ENCODE results near the gene ARHGAP10. TPM values are rescaled to one million over a fixed set of nuclear protein-coding genes. Genes with fewer than 3 reads are reported as not detected.
A peak's percentile ranks its signal among the peaks of the same experiment; 100 is the strongest.

ARHGAP10 gene
- total RNA-seq, 4 donors from 2014 or later, result 153 to 404 (median 215) TPM

- Histone ChIP-seq H3K9me3 (no peaks in the 10 kb centered on the region), H3K4me3 (no peak overlapping the region), H3K36me3 (peaks cover 0 to 10% of the 10 kb centered on the region in 2 donors), H3K4me1 (peaks cover 0 to 12% (median 0%) of the 10 kb centered on the region in 3 donors), H3K27me3 (no peaks in the 10 kb centered on the region), H3K27ac (no peak overlapping the region)
- ATAC-seq, result no peak
- TF ChIP-seq POLR2A (IDR thresholded peaks at IDR 0.05) (no peak), EP300 (IDR thresholded peaks at IDR 0.05) (no peak), POLR2AphosphoS5 (IDR thresholded peaks at IDR 0.05) (no peak), CTCF (IDR thresholded peaks at IDR 0.05) (no peak)
- 78 to 92% methylated on average over 2 of the region's 6 CpGs for WGBS, 2 donors (ENCODE audit: low coverage in 1 of 2)
Observed at GRCh38 chr4:148090029-148090428, 358.1 kb downstream of the ARHGAP10 start.

DNA sequence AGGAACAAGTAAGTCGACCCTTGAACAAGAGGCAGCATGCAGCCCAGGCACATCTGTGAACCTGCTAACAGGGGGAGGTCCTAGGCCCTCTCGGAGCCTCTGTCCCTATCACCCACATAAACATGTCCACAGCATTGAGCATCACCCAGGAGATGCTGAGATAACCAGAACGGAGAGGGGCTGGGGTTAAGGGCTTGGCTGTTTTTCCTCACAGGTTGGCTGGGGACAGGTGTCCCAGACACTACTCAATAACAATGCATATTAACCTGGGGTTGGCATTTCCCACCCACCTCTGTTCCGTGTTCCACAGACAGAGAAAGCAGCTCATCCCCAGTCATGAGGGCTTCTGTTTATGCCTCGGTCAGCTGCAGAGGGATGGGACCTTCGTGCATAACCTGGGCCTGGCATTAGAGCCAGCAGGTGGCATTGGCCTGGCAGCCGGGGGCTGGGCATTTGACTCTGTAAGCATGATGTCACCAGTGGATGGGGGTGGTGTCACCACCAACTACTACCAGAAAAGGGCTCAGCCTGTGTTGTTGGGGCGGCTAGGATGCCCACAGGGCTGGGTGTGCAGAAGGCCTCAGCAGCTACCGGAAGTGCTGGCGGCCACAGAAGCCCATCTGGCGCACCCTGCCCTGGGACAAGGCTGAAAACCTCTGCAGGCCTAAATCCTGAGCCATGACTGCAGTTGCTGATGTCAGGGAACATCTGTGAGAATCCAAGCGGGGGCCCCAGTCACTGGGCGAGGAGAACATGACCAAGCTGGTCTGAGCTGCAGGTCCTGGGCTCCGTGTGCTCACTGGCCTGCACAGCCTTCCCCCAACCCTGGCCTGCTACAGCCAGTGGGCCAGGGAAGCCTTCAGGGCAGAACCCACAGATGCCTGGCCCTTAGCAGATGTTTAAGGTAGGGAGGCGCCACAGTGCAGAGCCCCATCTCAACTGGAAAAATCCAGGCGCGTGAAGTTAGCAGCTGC is 358.9 kb downstream of the ARHGAP10 start:
- 88 to 90% methylated on average over 2 of the region's 17 CpGs for WGBS, 2 donors (ENCODE audit: low coverage in 1 of 2)
- Histone ChIP-seq H3K4me3 (no peak overlapping the region), H3K36me3 (peaks cover 0 to 10% of the 10 kb centered on the region in 2 donors), H3K9me3 (no peaks in the 10 kb centered on the region), H3K27ac (no peak overlapping the region), H3K4me1 (peaks cover 0 to 12% (median 0%) of the 10 kb centered on the region in 3 donors), H3K27me3 (no peaks in the 10 kb centered on the region)
- peak; percentile 18 for ATAC-seq
- TF ChIP-seq CTCF (IDR thresholded peaks at IDR 0.05), result no peak
- TF ChIP-seq POLR2AphosphoS5 (IDR thresholded peaks at IDR 0.05), result no peak
- TF ChIP-seq POLR2A (IDR thresholded peaks at IDR 0.05), result no peak

- Histone ChIP-seq H3K27ac (no peak overlapping the region), H3K36me3 (peaks cover 0 to 10% of the 10 kb centered on the region in 2 donors), H3K27me3 (no peaks in the 10 kb centered on the region), H3K9me3 (no peaks in the 10 kb centered on the region), H3K4me3 (no peak overlapping the region), H3K4me1 (peaks cover 0 to 12% (median 0%) of the 10 kb centered on the region in 3 donors)
- no peak for ATAC-seq
- WGBS, 2 donors (ENCODE audit: low coverage in 1 of 2), result 48 to 61% methylated on average over 4 of the region's 4 CpGs
- TF ChIP-seq POLR2AphosphoS5 (IDR thresholded peaks at IDR 0.05), result no peak
Observed at GRCh38 chr4:148091896-148092295, 360.0 kb downstream of the ARHGAP10 start.

DNA sequence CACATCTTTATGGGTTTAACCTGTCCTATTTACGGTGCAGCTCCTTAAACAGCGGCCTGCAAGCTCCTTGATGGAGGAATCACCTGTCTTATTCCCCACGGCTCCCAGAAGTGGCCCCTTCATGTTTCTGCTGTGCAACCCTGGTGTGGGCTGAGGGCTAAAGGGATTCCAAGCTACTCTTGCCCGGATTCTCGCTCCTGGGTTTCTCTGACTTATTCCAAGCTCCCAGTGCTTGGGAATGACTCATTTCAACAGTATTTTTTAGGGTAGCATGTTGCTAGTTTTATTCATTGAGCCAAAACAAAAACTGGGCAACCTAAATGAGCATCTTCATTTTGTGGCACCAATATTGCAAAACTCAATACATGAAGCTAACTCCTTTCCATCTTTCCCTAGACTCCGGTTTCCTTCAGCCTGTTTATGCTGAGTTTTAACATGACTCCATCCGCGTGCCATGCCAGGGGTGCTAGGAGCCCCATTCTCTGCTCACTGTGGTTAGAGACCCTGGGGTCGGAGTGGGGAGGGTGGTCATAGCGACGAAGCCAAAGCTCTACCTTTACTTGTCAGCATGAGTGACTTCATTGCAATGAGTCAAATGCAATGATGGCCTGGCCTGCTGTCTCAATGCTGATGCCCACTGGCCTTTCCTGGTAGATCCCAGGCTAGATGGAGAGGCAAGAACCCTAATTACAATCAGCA is 360.6 kb downstream of the ARHGAP10 start:
- no peaks in the 10 kb centered on the region for H3K9me3 ChIP-seq

More for the DNA sequence above, 360.6 kb downstream of the ARHGAP10 start:
- TF ChIP-seq POLR2A (IDR thresholded peaks at IDR 0.05) (no peak), POLR2AphosphoS5 (IDR thresholded peaks at IDR 0.05) (no peak), EP300 (IDR thresholded peaks at IDR 0.05) (no peak), CTCF (IDR thresholded peaks at IDR 0.05) (no peak)
- ATAC-seq, result no peak
- WGBS, 2 donors (ENCODE audit: low coverage in 1 of 2), result 89 to 99% methylated on average over 8 of the region's 11 CpGs
- H3K36me3 ChIP-seq, result peaks cover 0 to 10% of the 10 kb centered on the region in 2 donors
- no peak overlapping the region for H3K27ac ChIP-seq
- peaks cover 0 to 12% (median 0%) of the 10 kb centered on the region in 3 donors for H3K4me1 ChIP-seq
- no peaks in the 10 kb centered on the region for H3K27me3 ChIP-seq
- no peak overlapping the region for H3K4me3 ChIP-seq

Data from gastroesophageal sphincter (tissue), 4 donors.